ENCODE measurements around the gene ALG10.
A peak's percentile ranks its signal among the peaks of the same experiment; 100 is the strongest.
"Not testable (repeated sequence)": the region's sequence is repeated elsewhere in the genome, so short reads cannot be mapped to it uniquely, and the experiment has no call there.

ALG10 gene, protein sequence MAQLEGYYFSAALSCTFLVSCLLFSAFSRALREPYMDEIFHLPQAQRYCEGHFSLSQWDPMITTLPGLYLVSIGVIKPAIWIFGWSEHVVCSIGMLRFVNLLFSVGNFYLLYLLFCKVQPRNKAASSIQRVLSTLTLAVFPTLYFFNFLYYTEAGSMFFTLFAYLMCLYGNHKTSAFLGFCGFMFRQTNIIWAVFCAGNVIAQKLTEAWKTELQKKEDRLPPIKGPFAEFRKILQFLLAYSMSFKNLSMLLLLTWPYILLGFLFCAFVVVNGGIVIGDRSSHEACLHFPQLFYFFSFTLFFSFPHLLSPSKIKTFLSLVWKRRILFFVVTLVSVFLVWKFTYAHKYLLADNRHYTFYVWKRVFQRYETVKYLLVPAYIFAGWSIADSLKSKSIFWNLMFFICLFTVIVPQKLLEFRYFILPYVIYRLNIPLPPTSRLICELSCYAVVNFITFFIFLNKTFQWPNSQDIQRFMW

DNA sequence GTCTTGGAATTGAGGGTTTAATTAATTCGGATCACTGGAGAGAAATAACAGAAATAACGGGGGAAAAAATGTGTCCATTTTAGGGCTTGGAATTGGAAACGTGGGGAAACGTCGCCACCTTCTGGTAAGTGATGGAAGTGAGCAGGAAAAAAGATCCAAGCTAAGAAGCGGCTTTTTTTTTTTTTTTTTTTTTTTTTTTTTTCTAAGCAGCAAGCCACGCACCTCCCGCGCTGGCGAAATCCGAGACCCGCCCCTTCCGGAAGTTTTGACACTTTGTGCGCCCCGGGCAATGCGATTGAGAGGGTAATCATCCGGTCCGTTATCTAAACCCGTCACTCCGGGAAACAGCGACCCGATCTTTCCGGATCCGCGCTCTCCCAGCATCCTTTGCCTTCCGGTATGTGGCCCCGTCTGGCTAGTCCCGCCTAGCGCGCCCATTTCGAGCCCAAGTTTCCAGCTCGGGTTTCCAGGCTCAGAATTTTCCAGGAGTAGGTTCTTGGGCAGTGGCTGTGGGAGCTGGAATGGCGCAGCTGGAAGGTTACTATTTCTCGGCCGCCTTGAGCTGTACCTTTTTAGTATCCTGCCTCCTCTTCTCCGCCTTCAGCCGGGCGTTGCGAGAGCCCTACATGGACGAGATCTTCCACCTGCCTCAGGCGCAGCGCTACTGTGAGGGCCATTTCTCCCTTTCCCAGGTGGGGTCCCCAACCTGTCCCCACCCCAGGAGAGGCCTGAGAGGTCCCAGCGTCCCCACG is at the start of gene ALG10:
TSS of gene ALG10 (plus strand) at position 418 of the 752 bp plus-strand sequence. CDS start at position 522, 104 bp downstream.
- no peaks in the 10 kb centered on the region for H3K27me3 ChIP-seq (replicated peaks)
- in situ Hi-C loops (cut with HindIII; ENCODE audit: low pct_ligation_motif_present, low sequenced_read_pairs) = no loop called here

DNA sequence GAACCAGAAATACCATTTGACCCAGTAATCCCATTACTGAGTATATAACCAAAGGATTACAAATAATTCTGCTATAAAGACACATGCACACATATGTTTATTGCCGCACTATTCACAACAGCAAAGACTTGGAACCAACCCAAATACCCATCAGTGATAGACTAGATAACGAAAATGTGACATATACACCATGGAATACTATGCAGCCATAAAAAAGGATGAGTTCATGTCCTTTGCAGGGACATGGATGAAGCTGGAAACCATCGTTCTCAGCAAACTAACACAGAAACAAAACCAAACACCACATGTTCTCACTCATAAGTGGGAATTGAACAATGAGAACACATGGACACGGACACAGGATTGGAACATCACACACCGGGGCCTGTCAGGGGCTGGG is 49.4 kb upstream of the ALG10 start:
- H3K27me3 ChIP-seq (replicated peaks); DNase-seq; H3K4me3 ChIP-seq (ENCODE audit: low read depth, low read length); in situ Hi-C loops (cut with HindIII; ENCODE audit: low pct_ligation_motif_present, low sequenced_read_pairs); H3K36me3 ChIP-seq (replicated peaks); H3K27ac ChIP-seq: not testable (repeated sequence)

More for the DNA sequence above, at the start of gene ALG10:
- TF ChIP-seq, protein P1, sequence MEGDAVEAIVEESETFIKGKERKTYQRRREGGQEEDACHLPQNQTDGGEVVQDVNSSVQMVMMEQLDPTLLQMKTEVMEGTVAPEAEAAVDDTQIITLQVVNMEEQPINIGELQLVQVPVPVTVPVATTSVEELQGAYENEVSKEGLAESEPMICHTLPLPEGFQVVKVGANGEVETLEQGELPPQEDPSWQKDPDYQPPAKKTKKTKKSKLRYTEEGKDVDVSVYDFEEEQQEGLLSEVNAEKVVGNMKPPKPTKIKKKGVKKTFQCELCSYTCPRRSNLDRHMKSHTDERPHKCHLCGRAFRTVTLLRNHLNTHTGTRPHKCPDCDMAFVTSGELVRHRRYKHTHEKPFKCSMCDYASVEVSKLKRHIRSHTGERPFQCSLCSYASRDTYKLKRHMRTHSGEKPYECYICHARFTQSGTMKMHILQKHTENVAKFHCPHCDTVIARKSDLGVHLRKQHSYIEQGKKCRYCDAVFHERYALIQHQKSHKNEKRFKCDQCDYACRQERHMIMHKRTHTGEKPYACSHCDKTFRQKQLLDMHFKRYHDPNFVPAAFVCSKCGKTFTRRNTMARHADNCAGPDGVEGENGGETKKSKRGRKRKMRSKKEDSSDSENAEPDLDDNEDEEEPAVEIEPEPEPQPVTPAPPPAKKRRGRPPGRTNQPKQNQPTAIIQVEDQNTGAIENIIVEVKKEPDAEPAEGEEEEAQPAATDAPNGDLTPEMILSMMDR (IDR thresholded peaks at IDR 0.05; ENCODE audit: low read depth, low read length, missing control alignments) = peak; percentile 73
- Histone ChIP-seq H3K27ac (peak within 1 kb of the TSS; percentile 46), H3K36me3 (replicated peaks) (no peaks in the 10 kb centered on the region), H3K4me3 (ENCODE audit: low read depth, low read length) (peak within 1 kb of the TSS; percentile 80)
- peak; percentile 97 for DNase-seq

DNA sequence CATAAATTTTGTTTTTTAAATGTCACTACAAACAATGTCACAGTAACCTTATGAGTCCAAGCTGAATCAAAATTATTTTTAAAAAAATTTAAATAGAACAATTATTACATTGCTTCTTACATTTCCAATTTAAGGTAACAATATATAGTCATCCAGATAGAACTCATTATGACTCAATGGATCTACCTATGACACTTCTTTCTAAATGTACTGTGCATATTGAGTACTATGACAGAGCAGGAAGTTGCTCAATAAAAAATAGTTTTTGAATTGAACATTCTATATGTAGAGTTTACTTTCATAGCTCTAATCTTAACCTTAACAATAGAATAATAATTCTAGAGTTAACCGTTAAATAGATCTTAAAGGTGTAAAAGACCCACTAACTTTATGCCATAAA is 44.4 kb upstream of the ALG10 start:
- H3K27me3 ChIP-seq (replicated peaks) = no peaks in the 10 kb centered on the region
- in situ Hi-C loops (cut with HindIII; ENCODE audit: low pct_ligation_motif_present, low sequenced_read_pairs) = no loop called here
- no peak overlapping the region for H3K4me3 ChIP-seq (ENCODE audit: low read depth, low read length)
- H3K36me3 ChIP-seq (replicated peaks) = no peaks in the 10 kb centered on the region
- no peak for DNase-seq
- TF ChIP-seq, protein P1 (IDR thresholded peaks at IDR 0.05; ENCODE audit: low read depth, low read length, missing control alignments) = no peak
- H3K27ac ChIP-seq = no peak overlapping the region

DNA sequence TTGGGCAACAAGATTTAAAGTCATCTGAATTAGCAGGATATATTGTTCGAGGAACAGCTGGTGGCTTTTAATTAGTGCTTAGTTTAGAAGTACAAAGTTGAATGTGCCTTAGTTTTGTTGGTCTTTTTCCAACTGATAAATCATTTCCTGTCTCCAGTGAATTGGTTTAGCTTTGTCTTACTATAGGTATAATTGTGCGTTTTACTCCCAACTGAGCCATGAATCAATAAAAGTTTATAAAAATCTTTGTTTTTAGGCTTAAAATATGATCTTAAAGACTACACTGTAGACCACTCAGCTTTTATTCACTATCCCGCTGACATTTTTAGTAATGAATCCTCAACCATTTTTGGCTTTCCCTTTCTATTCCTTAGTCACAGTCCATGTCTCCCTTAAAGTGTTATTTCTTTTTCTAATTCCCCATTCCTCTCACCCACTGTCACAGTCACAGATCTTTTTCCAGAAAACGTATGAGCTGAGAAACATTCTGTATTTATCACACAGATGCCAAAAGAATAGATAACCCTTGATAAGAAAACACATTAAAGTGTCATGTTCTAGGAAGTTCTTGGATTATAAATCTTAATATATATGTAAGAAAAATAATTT is 34.0 kb upstream of the ALG10 start:
- Histone ChIP-seq H3K4me3 (ENCODE audit: low read depth, low read length) (no peak overlapping the region), H3K27ac (no peak overlapping the region), H3K36me3 (replicated peaks) (no peaks in the 10 kb centered on the region), H3K27me3 (replicated peaks) (no peaks in the 10 kb centered on the region)
- DNase-seq = no peak
- in situ Hi-C loops (cut with HindIII; ENCODE audit: low pct_ligation_motif_present, low sequenced_read_pairs) = no loop called here
- TF ChIP-seq, protein P1 (IDR thresholded peaks at IDR 0.05; ENCODE audit: low read depth, low read length, missing control alignments) = no peak

DNA sequence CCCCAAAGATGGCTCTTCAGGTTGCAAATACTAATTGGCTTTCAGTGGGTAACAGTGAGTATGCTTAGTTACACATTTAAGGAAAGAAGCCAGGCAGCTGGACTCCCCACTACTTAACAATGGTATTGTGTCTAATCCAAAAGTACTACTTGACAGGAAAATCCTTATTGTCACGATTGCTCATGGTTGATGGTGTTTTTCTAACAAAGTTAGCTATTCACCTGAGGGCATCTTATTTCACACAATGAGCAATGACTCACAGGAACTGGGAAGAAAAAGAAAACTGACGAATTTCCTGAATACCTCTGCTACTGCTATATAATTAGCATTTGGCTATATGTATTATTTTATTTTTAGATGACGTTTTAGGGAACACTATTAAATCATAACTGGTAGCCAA is 33.4 kb upstream of the ALG10 start:
- Histone ChIP-seq H3K27ac (no peak overlapping the region), H3K4me3 (ENCODE audit: low read depth, low read length) (no peak overlapping the region), H3K36me3 (replicated peaks) (no peaks in the 10 kb centered on the region), H3K27me3 (replicated peaks) (no peaks in the 10 kb centered on the region)
- TF ChIP-seq, protein P1 (IDR thresholded peaks at IDR 0.05; ENCODE audit: low read depth, low read length, missing control alignments) = no peak
- DNase-seq = no peak
- in situ Hi-C loops (cut with HindIII; ENCODE audit: low pct_ligation_motif_present, low sequenced_read_pairs) = no loop called here

Data from brain microvascular endothelial cell (primary cell).